HS-5 (cell line): ENCODE data around the gene PABPC1L.
A peak's percentile ranks its signal among the peaks of the same experiment; 100 is the strongest.

Source experiments
- DNase-seq: peaks from one replicate; pipeline ENCODE4 v3.0.0-alpha.2; 2012; ENCODE audit warnings: low read depth

Gene PABPC1L

DNA sequence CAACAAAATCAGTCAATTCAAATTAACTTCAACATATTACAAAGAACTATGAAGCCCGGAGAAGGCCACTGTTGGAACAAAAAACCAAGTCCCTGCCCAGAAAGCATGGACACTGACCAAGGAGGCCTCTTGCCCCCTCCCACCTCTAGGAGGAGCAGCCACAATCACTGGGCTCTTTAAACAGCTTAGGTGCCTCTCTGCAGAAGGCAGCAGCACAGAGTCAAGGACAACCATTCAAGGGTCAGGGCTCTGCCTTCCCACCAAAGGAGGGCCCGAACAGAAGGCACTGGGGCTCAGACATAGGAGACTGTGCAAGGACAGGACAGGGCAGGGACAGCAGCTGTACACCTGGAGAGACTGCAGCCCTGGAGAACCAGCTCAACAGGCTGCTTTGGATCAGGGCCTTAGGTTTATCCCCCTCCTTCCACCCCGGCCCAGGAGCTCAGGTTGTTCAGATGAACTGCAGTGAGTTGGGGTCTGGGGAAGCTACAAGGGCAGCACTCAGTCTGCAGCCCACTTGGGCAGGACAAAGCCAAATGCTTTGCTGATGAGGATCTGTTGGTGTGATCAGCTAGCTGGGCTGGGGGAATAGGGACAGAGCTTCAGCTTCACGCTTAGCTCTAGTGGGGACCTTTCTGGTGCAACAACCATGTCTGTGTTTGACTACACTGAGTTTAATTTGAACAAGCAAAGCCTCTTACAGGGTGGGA, 32.6 kb downstream of the PABPC1L start:
- no peak for DNase-seq

DNA sequence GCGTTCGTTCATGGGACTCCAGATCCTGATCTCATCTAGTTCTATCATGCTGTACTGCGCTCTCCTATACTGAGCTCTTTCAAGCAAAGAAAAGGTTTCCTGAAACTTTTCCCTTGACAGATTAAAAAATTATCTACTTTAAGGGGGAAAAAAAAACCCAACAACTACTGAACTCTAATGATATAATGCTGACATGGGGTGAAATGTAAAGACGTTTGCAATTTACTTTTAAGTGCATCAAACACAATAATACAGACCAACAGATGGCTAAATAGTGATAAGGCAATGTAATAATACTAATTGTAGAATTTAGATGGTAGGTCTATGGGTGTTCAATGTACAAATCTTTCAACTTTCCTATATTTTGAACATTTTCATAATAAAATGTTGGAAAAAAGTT, 34.0 kb downstream of the PABPC1L start:
- DNase-seq = no peak

DNA sequence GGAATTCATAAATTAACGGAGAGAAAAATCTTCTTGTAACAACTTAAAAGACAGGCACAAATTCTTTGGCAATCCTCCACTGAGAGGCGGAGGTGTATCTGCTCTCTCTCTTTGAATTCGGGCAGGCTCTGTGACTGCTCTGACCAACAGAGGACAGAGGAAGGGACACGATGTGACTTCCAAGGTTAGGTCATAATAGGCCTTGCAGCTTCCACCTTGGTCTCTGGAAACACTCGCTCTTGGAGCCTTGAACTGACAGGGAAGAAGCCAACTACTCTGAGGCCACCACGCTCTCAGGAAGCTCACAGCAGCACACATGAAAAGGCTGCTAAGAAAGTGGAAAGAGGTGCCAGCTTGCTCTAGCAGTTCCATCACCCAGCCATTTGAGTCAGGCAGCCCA, 35.4 kb downstream of the PABPC1L start:
- no peak for DNase-seq

DNA sequence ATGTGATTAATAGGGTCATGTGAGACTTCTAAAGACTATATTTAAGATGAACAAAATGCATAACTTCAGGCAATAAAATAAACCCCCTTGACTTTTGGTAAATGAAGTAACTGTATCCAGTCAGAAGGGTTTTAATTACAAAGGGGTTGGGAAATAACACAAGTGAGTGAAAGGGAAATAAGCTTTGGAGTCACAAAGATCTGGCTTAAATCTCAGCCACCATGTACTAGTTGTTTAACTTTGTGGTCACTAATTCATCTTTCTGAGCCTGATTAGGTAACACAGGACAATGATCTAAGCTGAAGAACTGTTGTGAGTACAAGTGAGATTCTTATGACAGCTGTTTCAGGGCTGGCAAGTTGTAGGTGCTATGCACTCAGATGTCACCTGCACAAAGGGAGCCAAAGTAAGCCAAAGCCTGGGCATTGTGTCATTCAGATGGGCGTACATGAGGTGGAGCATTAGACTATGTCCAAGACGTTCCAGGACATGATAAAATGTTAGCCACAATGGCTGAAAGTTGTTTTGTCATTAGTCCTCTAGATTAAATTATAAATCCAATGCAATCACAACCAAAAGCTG, 36.5 kb downstream of the PABPC1L start:
- DNase-seq = no peak

DNA sequence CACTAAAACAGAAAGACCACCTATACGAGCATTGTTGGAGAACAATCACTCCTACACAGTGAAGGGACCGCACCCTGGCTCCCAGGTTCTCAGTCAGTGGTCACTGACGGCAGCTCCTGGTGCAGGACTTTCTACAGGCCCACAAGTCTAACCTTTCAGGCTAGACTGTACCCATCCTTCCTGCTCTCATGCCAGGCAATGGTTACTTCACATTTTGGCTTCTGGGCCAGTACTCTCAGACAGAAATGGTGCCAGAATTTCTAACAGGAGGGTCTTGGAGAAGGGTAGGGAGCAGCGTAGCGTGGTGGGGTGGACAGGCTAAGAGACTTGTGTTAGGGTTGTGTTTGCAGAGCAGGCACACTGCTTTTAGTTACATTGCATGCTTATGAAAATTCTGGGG, 38.2 kb downstream of the PABPC1L start:
- DNase-seq = no peak

DNA sequence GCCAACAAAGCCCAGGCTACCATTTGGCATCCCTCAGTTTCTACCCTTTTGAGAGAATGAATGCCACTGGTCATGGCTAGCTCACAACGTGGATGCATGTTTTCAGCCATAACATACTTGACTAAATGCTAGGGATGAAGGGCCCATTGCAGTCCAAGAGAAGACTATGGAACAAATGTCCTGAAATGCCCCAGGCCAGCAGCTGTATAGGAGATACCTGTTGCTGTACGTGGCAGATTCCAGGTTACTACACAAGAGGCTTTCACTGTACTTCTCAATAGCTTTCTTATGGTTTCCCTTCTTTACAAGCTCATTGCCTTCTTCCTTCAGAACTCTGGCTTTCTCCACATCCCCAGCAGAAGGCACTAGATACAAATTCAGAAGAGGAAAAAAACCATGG, 38.7 kb downstream of the PABPC1L start:
- DNase-seq = no peak

DNA sequence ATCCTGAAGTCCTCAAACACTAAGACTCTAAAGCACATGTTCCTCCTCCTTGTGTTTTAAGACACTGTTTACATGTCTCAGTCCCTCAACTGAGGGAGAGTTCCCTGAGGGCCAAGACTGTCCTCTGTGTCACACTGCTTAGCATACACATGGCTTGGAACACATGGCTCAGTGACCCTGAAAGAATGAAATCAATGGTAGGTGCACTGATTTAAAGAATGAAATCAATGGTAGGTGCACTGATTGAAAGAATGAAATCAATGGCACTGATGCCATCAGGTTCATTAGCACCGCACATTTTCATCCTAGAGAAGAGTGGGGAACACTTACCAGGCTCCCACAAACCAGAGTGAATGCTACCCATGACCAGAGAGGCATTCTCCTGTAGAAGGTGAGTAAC, 40.5 kb downstream of the PABPC1L start:
- no peak for DNase-seq

DNA sequence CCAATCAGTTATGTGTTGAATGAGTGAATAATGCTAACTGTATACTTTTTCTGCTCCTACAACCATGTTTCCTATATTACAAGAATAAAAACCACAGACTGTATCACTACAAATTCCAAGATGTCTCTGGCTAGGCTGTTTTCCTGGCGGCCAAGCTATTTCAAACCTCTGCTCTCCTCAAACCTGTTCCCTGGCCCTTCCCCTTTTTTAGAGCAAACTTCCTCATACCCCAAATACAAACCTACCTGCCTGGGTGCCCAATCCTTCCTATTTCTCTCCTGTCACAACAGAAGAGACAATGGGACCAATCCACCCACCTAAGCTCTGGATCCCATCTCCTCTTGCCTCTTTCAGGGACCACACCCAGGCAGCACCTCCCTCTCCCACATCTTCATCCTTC, 42.9 kb downstream of the PABPC1L start:
- no peak for DNase-seq

DNA sequence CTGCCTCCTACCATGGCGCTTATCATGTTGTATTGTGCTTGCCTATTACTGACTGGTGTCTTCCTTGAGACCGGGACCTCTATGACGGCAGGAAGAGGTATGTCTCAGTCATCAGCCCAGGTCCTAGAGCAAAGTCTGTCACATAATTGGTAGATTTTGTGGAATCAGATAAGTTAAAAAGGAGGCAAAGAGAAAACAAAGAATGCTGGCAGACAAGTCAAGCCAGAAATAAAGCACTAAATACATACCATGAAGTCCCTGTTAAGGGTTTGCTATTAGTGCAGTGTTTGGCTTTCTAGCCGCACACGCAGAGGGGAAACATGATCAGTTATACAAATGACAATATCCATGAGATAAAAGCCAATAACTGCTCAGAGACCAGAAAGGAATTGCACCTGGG, 44.4 kb downstream of the PABPC1L start:
- no peak for DNase-seq

DNA sequence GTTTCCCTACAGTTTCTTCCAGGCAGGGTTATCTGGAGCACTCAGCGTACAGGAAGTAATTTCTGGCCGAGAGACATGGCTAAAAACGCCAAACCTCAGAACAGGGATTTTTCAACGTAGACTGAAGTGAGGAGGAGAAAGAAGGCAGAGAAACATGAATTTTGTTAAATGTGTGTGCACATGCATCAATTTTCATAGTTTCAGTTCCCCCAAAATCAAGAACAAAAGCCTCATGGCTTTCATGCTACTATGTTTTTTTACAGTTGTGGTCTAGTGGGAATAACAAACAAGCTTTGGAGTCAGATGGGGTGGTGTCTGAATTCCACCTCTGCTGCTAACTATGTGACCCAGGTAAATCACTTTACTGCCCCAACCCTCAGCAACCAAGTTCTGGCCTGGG, 45.4 kb downstream of the PABPC1L start:
- DNase-seq = no peak

DNA sequence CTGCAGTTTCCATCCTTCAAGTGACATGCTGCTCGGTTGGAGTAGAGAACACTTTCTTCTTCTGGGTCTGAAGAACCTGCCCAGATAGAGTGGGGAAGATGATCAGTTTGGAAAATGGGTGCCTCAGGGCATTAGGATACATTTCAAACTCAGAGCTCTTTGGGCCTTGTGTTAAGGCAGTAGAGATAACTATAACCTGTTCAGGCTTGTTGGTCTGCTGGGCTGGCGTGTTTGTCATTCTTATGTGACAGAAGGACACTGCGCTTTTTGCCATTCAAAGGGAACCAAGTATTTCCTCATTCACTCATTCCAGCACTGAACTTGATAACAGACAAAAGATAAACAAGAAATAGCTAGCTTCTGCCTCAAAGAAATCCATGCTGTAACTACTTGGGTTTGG, 46.5 kb downstream of the PABPC1L start:
- no peak for DNase-seq

DNA sequence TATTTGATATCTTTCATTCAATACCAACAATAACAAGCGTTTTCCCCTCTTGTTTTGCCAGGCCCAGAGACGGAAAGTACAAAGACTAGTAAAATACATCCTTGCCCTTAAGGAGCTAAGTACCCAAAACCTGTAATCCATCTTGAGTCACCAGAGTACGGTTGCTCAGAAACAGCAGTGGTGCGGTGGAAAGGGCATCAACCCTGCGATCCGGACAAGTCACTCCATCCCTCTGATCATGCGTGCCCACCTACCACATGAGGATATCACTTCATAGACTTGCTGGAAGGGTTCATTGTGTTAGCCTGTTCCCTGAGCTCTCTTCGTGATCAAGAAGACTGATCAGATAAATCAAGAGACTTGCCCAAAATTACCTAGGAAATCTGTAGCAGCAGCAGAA, 48.4 kb downstream of the PABPC1L start:
- no peak for DNase-seq

DNA sequence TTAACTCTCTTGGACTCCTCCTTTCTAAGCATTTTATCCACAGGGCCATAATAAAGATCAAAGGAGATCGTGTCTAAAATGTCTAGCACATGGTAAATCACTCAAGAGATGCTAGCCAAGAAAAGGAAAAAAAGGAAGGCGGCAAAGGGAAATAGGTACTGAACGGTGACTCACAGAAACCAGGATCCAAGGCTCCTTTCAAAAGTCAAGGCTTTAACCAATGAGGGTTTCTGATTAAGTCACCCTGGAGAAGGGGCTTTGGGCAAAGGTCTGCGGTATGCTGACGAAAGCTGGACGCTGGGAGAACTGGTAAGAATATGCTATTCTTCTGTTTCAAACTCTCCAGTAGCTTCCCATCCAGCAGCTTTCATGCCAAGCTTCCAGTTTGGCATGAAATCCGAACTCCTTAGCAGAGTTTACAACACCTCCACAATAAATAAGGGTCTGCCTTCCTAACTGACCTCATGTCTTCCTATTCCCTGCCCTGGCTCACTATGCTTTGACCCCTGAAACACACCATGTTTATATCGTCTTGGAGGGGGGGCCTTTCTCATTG, 49.3 kb downstream of the PABPC1L start:
- no peak for DNase-seq

DNA sequence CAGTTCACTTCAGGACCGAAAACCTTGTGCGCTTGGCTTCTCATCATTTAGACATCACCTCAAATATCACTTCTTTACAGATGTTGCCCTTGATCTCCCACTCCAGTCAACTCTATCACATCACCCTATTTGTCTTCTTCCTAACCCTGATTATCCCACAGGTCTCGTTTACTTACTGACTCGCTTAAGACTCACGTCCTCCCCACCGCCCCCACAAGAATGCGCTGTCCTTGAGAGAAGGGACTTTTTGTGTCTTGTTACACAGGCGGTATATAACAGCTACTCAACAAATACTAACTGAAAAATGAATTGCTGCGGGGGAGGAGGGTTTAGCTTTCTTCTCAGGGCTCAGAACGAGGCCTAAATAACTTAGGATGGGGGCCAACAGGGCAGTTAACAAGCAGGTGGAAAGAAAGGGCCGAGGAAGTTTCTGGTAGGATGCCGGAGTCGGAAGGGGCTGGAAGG, 49.8 kb downstream of the PABPC1L start:
- peak; percentile 56 for DNase-seq

DNA sequence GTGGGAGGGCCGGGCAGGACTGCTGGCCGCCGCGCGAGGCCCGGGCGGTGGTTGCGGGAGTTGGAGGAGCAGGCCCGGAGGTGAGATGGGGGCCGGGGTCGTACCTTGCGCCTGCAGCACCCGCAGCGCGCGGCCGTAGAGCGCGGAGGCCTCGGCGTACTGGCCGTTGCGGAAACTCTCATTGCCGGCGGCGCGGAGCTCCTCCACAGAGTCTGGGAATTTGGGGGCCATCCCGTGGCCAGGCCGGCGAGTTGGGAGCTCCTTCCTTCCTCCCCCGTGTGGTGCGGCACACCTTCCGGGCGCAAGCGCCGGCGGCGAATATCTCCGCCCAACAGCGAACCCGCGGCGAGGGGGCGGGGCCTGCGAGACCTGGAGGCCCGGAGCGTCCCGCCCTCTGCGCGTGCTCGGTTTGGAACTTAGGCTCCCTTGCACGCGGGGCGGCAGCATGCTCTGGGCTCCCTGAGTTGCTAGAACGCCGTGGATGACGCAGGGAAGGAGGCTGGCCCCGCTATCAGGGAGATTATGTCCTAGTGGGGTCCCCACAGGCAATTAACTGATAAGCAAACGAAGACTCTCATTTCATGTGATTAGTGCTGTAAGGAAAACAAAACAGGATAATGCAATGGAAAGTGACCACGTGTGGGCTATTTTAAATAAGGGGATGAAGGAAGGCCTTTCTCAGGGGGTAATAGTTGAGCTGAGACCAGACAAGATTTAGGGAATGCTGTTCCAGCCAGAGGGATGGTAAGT, 50.4 kb downstream of the PABPC1L start, which contains the start of gene TOMM34:
Gene TOMM34 (minus strand): TSS at position 295 of the 750 bp plus-strand sequence. CDS start 64 bp downstream, at position 231.
- DNase-seq = peak; percentile 79

DNA sequence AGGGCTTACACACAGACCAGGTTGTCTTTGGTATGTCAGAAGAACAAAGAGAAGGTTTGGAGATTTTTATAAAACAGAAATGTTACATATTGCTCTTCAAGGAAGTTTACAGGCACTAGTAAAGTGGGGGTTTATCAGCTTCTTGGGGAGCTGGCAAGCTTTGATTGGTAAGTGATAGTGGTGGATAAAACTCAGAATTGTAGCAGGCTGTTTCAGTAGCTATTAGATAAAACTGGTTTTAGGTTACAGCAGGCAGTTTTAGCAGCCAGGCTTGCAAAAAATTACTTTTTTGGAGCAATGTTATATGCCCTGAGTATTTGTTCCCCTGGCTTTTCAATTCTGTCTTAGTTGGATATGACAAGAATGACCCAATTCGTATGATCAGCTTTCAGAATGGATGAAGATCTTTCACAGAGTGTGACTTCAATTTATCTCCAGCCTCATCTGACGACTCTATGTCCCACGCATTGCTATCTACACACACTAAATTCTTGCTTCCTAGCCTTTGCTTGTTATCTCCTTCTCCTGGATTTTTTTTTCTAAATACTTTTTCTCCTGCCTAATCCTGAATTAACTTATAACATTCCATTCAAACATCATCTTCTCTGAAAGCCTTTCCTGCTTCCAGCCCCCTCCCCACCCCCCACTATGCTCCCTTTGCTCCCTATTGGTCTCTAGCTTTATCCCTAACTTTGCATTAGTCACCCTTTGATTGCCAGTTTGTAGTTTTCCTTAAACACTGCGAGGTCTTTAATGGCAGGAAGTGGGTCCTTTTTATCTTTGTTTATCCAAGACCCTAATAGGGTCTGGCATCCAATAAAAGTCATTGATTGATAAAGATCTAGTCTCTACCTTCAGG, 51.4 kb downstream of the PABPC1L start:
- DNase-seq = no peak

DNA sequence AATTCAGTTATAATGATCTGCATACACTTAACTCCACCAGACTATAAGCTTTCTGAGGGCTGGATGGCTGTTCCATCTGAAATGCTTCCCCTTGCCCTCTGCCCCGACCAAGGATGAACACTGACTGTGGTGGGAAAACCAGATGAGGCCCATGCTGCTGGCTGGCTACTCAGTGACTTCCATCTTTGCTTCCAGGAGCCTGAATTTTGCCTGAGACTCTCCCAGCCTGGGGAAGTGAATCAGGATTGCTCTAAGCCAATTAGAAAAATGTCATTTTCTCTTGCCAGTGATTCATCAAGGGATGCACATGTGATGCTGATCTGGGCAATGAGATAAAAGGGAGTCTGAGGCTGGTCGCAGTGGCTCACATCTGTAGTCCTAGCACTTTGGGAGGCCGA, 52.0 kb downstream of the PABPC1L start:
- peak; percentile 69 for DNase-seq

DNA sequence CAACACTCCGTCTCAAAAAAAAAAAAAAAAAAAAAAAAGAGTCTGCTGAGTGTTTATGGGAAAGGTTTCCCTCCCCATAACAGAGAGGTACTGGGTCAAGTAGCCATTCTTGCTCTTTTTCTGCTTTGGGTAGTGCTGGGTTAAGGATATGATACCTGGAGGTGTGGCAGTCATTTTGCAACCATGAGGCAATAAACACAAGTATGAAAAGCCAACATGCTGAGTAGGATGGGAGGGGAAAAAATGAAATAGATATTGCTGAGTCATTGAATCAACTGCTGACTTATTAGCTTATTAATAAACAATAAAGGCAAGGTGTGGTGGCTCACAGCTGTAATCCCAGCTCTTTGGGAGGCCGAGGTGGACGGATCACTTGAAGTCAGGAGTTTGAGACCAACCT, 52.6 kb downstream of the PABPC1L start:
- no peak for DNase-seq

DNA sequence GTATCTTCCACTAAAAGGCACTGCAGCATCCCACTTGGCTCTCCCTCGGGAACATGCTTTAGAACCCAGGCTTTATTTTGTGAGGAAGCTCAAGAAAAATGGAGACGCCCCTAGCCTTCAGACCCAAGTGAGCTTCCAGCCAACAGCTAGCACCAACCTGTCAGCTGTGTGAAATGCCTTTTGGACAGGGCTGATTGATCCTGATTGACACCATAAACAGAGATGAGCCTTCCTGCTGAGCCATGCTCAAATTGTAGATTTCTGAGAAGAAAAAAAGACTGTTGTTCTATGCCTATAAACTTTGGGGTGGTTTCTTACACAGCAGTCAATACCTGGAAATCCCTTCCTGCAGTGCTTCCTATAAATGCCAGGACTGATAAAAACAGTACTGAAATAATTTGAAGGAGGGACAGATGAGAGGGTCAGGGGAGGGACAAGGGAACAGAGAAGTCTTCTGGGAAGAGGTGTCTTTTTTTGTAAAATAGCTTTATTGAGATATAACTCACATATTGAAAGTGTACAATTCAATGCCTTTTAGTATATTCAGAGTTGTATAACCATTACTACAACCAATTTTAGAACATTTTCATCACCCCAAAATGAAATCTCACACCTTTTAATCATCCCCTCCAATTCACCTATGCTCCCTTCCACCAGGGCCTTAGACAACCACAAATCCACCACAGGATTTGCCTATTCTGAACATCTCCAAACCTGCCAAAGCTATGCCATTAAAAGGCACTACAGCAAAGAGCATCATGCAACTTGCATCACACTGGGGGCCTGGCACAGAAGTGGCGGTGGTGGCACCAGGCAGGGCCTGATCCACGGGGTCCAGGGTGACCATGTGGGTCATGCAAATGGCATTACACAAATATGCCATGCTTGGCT, 53.7 kb downstream of the PABPC1L start:
- DNase-seq = no peak

DNA sequence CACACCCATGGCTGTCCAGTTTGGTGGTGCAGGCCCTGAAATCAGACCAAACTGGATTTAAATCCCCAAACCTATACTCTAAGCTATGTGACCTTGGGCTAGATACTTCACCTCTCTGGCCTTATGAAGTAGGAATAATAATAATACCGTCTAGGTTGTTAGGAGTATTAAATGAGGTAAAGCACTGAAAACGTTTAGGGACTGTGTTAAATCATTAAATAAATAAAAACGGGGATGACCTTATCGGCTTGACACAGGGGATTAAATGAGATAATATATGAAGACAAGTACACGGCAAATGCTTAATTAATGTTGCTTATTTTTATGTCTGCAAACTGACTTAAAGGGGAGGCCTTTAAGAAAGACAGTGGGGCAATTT, 55.8 kb downstream of the PABPC1L start:
- DNase-seq = no peak
